Osteoblast (primary cell): ENCODE results near the gene SNX6. TPM values are rescaled to one million over a fixed set of nuclear protein-coding genes. Genes with fewer than 3 reads are reported as not detected.
"Not testable (repeated sequence)": the region's sequence is repeated elsewhere in the genome, so short reads cannot be mapped to it uniquely, and the experiment has no call there.

Experiments
- DNase-seq: peaks from one replicate; pipeline ENCODE4 v3.0.0; 2011; ENCODE audit warnings: low spot score, mixed read lengths; ENCODE audit not compliant: insufficient read length; ENCODE audit errors: missing footprints
- H2AFZ ChIP-seq: 2 replicates; pipeline ENCODE4 v1.6.0; 2011; ENCODE audit warnings: mild to moderate bottlenecking, low read length
- H3K27ac ChIP-seq: 2 replicates; pipeline ENCODE4 v1.5.1; 2011; ENCODE audit warnings: mild to moderate bottlenecking, low read depth, low read length, moderate library complexity
- H3K27me3 ChIP-seq: 2 replicates; pipeline ENCODE4 v1.6.0; 2012; ENCODE audit warnings: mild to moderate bottlenecking, control low read depth, inconsistent platforms, low read length, moderate library complexity; ENCODE audit not compliant: insufficient read depth
- H3K36me3 ChIP-seq: 2 replicates; pipeline ENCODE4 v1.5.1; 2011; ENCODE audit warnings: mild to moderate bottlenecking, low read length, control low read depth, moderate library complexity; ENCODE audit not compliant: insufficient read depth
- H3K4me1 ChIP-seq: 2 replicates; pipeline ENCODE4 v1.5.1; 2011; ENCODE audit warnings: mild to moderate bottlenecking, low read length, control low read depth, moderate library complexity; ENCODE audit not compliant: insufficient read depth
- H3K4me2 ChIP-seq: 2 replicates; pipeline ENCODE4 v1.6.0; 2011; ENCODE audit warnings: mild to moderate bottlenecking, low read length; ENCODE audit not compliant: insufficient read depth
- H3K4me3 ChIP-seq: fragments of 200-600 bp; sonication (generic); 3 replicates; pipeline ENCODE4 v1.5.1; 2012; ENCODE audit warnings: mild to moderate bottlenecking, low read length, inconsistent platforms; ENCODE audit not compliant: insufficient read depth
- H3K79me2 ChIP-seq: 2 replicates; pipeline ENCODE4 v1.6.0; 2012; ENCODE audit warnings: mild to moderate bottlenecking, low read length, control low read depth, inconsistent platforms; ENCODE audit not compliant: insufficient read depth
- H3K9me3 ChIP-seq: 2 replicates; pipeline ENCODE4 v1.5.1; 2011; ENCODE audit warnings: low read depth, low read length, control low read depth
- H4K20me1 ChIP-seq: 2 replicates; pipeline ENCODE4 v1.6.0; 2012; ENCODE audit warnings: mild to moderate bottlenecking, low read length, control low read depth; ENCODE audit not compliant: insufficient read depth
- total RNA-seq: library from RNA; depleted of rRNA; stranded (reverse); fragments of >200 nt; gene quantifications from 2 replicates; pipeline ENCODE4 v1.2.3, GENCODE V29; 2012
- TF ChIP-seq, protein P1 (sequence below): IDR thresholded peaks from 2 replicates; pipeline ENCODE4 v1.5.1; 2011; ENCODE audit warnings: mild to moderate bottlenecking, low read depth, low read length, moderate library complexity; ENCODE audit errors: extremely low read depth

SNX6 gene
- total RNA-seq, 1 donor, result 177 TPM

GRCh38 chr14:34540181-34541059 is 89.5 kb downstream of the SNX6 start:
- not testable (repeated sequence) for DNase-seq, H3K27me3 ChIP-seq, H3K36me3 ChIP-seq, H4K20me1 ChIP-seq, H3K9me3 ChIP-seq
- Histone ChIP-seq H3K79me2 (peaks cover 29% of the 10 kb centered on the region), H3K27ac (peak overlapping the region; percentile 94), H2AFZ (peak overlapping the region; percentile 74), H3K4me3 (peak overlapping the region; percentile 100), H3K4me1 (peaks cover 24% of the 10 kb centered on the region), H3K4me2 (peak overlapping the region; percentile 97)

GRCh38 chr14:34539407-34540180 is 90.4 kb downstream of the SNX6 start, which contains the start of gene EAPP:
TSS of gene EAPP (minus strand) at chr14:34539701. CDS start at chr14:34539628, 73 bp downstream.
- H3K79me2 ChIP-seq, result peaks cover 29% of the 10 kb centered on the region
- H3K4me2 ChIP-seq, result peak within 1 kb of the TSS; percentile 97
- H3K9me3 ChIP-seq, result no peaks in the 10 kb centered on the region
- peak within 1 kb of the TSS; percentile 96 for H2AFZ ChIP-seq
- H3K27me3 ChIP-seq, result no peaks in the 10 kb centered on the region
- H3K4me1 ChIP-seq, result peaks cover 24% of the 10 kb centered on the region
- TF ChIP-seq, protein P1, sequence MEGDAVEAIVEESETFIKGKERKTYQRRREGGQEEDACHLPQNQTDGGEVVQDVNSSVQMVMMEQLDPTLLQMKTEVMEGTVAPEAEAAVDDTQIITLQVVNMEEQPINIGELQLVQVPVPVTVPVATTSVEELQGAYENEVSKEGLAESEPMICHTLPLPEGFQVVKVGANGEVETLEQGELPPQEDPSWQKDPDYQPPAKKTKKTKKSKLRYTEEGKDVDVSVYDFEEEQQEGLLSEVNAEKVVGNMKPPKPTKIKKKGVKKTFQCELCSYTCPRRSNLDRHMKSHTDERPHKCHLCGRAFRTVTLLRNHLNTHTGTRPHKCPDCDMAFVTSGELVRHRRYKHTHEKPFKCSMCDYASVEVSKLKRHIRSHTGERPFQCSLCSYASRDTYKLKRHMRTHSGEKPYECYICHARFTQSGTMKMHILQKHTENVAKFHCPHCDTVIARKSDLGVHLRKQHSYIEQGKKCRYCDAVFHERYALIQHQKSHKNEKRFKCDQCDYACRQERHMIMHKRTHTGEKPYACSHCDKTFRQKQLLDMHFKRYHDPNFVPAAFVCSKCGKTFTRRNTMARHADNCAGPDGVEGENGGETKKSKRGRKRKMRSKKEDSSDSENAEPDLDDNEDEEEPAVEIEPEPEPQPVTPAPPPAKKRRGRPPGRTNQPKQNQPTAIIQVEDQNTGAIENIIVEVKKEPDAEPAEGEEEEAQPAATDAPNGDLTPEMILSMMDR, result no peak
- peak within 1 kb of the TSS; percentile 100 for H3K4me3 ChIP-seq
- DNase-seq, result peak; percentile 98
- peak within 1 kb of the TSS; percentile 94 for H3K27ac ChIP-seq
- no peaks in the 10 kb centered on the region for H4K20me1 ChIP-seq
- H3K36me3 ChIP-seq, result peaks cover 7% of the 10 kb centered on the region

DNA sequence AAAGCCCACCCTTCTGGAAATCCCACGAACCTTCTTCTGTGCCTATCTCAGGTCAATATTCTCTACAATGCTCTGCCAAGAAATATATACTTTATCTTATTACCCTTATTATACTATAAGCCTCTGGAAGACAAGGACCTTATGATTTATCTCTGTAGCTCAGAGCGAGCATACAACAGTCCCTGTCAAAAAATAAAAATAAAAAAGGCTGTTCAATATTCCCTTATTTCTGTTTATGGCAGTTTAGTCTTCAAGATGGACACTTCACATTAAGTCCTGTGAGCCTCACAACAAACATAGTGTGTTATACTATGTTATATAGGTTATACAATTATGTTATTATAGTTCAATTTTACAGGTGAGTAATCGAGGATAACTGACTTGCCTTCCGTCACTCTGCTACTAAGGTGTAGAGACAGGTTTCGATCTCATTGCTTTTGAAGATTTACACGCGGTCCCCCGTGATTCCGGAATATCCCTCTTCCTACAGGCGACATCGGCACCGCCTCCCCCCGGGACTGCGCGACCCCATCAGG is 91.0 kb downstream of the SNX6 start:
- DNase-seq, result peak; percentile 36
- H3K36me3 ChIP-seq, result peaks cover 7% of the 10 kb centered on the region
- TF ChIP-seq, protein P1, result no peak

DNA sequence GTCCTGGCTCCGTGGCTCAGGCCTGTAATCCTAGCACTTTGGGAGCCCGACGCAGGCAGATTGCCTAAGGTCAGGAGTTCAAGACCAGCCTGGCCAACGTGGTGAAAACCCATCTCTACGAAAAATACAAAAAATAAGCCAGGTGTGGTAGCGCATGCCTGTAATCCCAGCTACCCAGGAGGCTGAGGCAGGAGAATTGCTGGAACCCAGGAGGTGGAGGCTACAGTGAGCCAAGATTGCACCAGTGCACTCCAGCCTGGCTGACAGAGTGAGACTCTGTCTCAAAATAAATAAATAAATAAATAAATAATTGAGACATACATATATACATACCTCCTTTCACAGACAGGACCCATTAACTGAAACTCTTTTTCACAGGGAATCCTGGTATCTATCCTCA is 91.9 kb downstream of the SNX6 start:
- Histone ChIP-seq H3K79me2 (peaks cover 29% of the 10 kb centered on the region), H3K27ac (peak overlapping the region; percentile 94), H3K4me3 (peak overlapping the region; percentile 100), H3K4me2 (peak overlapping the region; percentile 97), H3K4me1 (peaks cover 24% of the 10 kb centered on the region)
- not testable (repeated sequence) for H4K20me1 ChIP-seq, H3K36me3 ChIP-seq, H2AFZ ChIP-seq, DNase-seq, H3K27me3 ChIP-seq, H3K9me3 ChIP-seq

More for the DNA sequence above, 91.0 kb downstream of the SNX6 start:
- Histone ChIP-seq H3K4me2 (peak overlapping the region; percentile 97), H2AFZ (peak overlapping the region; percentile 96), H3K9me3 (no peaks in the 10 kb centered on the region), H4K20me1 (no peaks in the 10 kb centered on the region), H3K4me3 (peak overlapping the region; percentile 100), H3K4me1 (peaks cover 24% of the 10 kb centered on the region), H3K27ac (peak overlapping the region; percentile 94), H3K79me2 (peaks cover 29% of the 10 kb centered on the region), H3K27me3 (no peaks in the 10 kb centered on the region)
